ENCODE data around the gene ITPA.

ITPA gene

GRCh38 chr20:3168079-3168828, 41.0 kb upstream of the ITPA start:
- Mint-ChIP-seq H3K9me3 (no peaks in the 10 kb centered on the region), H3K27me3 (peaks cover 23% of the 10 kb centered on the region), H3K4me3 (no peak overlapping the region)

GRCh38 chr20:3168829-3169590, 40.3 kb upstream of the ITPA start:
- Mint-ChIP-seq H3K4me3 (no peak overlapping the region), H3K27me3 (peaks cover 23% of the 10 kb centered on the region), H3K4me1 (peaks cover 3% of the 10 kb centered on the region), H3K36me3 (no peaks in the 10 kb centered on the region), H3K9me3 (no peaks in the 10 kb centered on the region), H3K27ac (no peak overlapping the region)
- DNase-seq (ENCODE audit: low spot score in 2 of 2) (no peak), ATAC-seq (ENCODE audit: low read depth) (no peak)

More at GRCh38 chr20:3168079-3168828, 41.0 kb upstream of the ITPA start:
- DNase-seq (ENCODE audit: low spot score in 2 of 2), result no peak
- Mint-ChIP-seq H3K4me1 (peaks cover 3% of the 10 kb centered on the region), H3K36me3 (no peaks in the 10 kb centered on the region), H3K27ac (no peak overlapping the region)
- no peak for ATAC-seq (ENCODE audit: low read depth)

GRCh38 chr20:3171391-3172125, 37.7 kb upstream of the ITPA start:
- Mint-ChIP-seq H3K9me3 (no peaks in the 10 kb centered on the region), H3K27ac (no peak overlapping the region), H3K36me3 (no peaks in the 10 kb centered on the region), H3K27me3 (peaks cover 21% of the 10 kb centered on the region), H3K4me1 (peaks cover 3% of the 10 kb centered on the region), H3K4me3 (peak overlapping the region; percentile 16)
- no peak for DNase-seq (ENCODE audit: low spot score in 2 of 2)
- ATAC-seq (ENCODE audit: low read depth), result no peak

- Mint-ChIP-seq H3K27me3 (peaks cover 19% of the 10 kb centered on the region), H3K36me3 (no peaks in the 10 kb centered on the region), H3K27ac (peak overlapping the region; percentile 68), H3K4me3 (peak overlapping the region; percentile 75), H3K4me1 (peaks cover 3% of the 10 kb centered on the region), H3K9me3 (no peaks in the 10 kb centered on the region)
- no peak for DNase-seq (ENCODE audit: low spot score in 2 of 2)
- no peak for ATAC-seq (ENCODE audit: low read depth)
These were observed 37.0 kb upstream of the ITPA start for GRCh38 chr20:3172126-3172932.

GRCh38 chr20:3172933-3173609, 36.2 kb upstream of the ITPA start, which contains the start of gene LZTS3:
Gene LZTS3 (minus strand): TSS chr20:3173549. CDS start chr20:3167163, 6,386 bp downstream.
- Mint-ChIP-seq H3K27me3 (peaks cover 17% of the 10 kb centered on the region), H3K36me3 (no peaks in the 10 kb centered on the region), H3K4me3 (peak within 1 kb of the TSS; percentile 86), H3K4me1 (peaks cover 3% of the 10 kb centered on the region), H3K9me3 (no peaks in the 10 kb centered on the region), H3K27ac (peak within 1 kb of the TSS; percentile 68)
- DNase-seq (ENCODE audit: low spot score in 2 of 2) (peak; percentile 89), ATAC-seq (ENCODE audit: low read depth) (peak; percentile 85)

GRCh38 chr20:3173610-3174441, 35.5 kb upstream of the ITPA start:
- peaks cover 3% of the 10 kb centered on the region for H3K4me1 Mint-ChIP-seq
- H3K4me3 Mint-ChIP-seq, result peak overlapping the region; percentile 86
- peak in 1 of 2 donors; percentile 89 for DNase-seq (ENCODE audit: low spot score in 2 of 2)
- no peaks in the 10 kb centered on the region for H3K36me3 Mint-ChIP-seq
- ATAC-seq (ENCODE audit: low read depth), result no peak
- H3K9me3 Mint-ChIP-seq, result no peaks in the 10 kb centered on the region
- peaks cover 12% of the 10 kb centered on the region for H3K27me3 Mint-ChIP-seq
- peak overlapping the region; percentile 68 for H3K27ac Mint-ChIP-seq

GRCh38 chr20:3174442-3175261, 34.6 kb upstream of the ITPA start:
- peaks cover 8% of the 10 kb centered on the region for H3K27me3 Mint-ChIP-seq
- peak overlapping the region; percentile 68 for H3K27ac Mint-ChIP-seq
- DNase-seq (ENCODE audit: low spot score in 2 of 2), result no peak
- no peaks in the 10 kb centered on the region for H3K36me3 Mint-ChIP-seq
- no peaks in the 10 kb centered on the region for H3K9me3 Mint-ChIP-seq
- peak overlapping the region; percentile 86 for H3K4me3 Mint-ChIP-seq
- no peak for ATAC-seq (ENCODE audit: low read depth)
- peaks cover 3% of the 10 kb centered on the region for H3K4me1 Mint-ChIP-seq

GRCh38 chr20:3175270-3175669, 34.0 kb upstream of the ITPA start:
- ATAC-seq (ENCODE audit: low read depth), result no peak
- peaks cover 3% of the 10 kb centered on the region for H3K4me1 Mint-ChIP-seq
- peaks cover 6% of the 10 kb centered on the region for H3K27me3 Mint-ChIP-seq
- H3K4me3 Mint-ChIP-seq, result no peak overlapping the region
- DNase-seq (ENCODE audit: low spot score in 2 of 2), result no peak
- no peak overlapping the region for H3K27ac Mint-ChIP-seq
- no peaks in the 10 kb centered on the region for H3K36me3 Mint-ChIP-seq
- no peaks in the 10 kb centered on the region for H3K9me3 Mint-ChIP-seq

GRCh38 chr20:3177746-3178485, 31.4 kb upstream of the ITPA start:
- H3K36me3 Mint-ChIP-seq, result no peaks in the 10 kb centered on the region

GRCh38 chr20:3180319-3180718, 29.0 kb upstream of the ITPA start:
- DNase-seq (ENCODE audit: low spot score in 2 of 2) (no peak), ATAC-seq (ENCODE audit: low read depth) (no peak)
- Mint-ChIP-seq H3K9me3 (no peaks in the 10 kb centered on the region), H3K4me3 (no peak overlapping the region), H3K36me3 (no peaks in the 10 kb centered on the region), H3K27me3 (no peaks in the 10 kb centered on the region), H3K27ac (no peak overlapping the region), H3K4me1 (no peaks in the 10 kb centered on the region)

More at GRCh38 chr20:3177746-3178485, 31.4 kb upstream of the ITPA start:
- no peak overlapping the region for H3K27ac Mint-ChIP-seq
- ATAC-seq (ENCODE audit: low read depth) (no peak), DNase-seq (ENCODE audit: low spot score in 2 of 2) (no peak)
- no peaks in the 10 kb centered on the region for H3K4me1 Mint-ChIP-seq
- H3K4me3 Mint-ChIP-seq, result no peak overlapping the region
- no peaks in the 10 kb centered on the region for H3K27me3 Mint-ChIP-seq
- no peaks in the 10 kb centered on the region for H3K9me3 Mint-ChIP-seq

- Mint-ChIP-seq H3K27me3 (no peaks in the 10 kb centered on the region), H3K27ac (no peak overlapping the region), H3K4me1 (no peaks in the 10 kb centered on the region), H3K4me3 (no peak overlapping the region), H3K36me3 (peaks cover 2% of the 10 kb centered on the region), H3K9me3 (no peaks in the 10 kb centered on the region)
- no peak for DNase-seq (ENCODE audit: low spot score in 2 of 2)
- no peak for ATAC-seq (ENCODE audit: low read depth)
These were observed 28.0 kb upstream of the ITPA start for GRCh38 chr20:3181270-3181669.

Measured in memory B cell (primary cell).